ENCODE measurements around the gene XCR1.

DNA sequence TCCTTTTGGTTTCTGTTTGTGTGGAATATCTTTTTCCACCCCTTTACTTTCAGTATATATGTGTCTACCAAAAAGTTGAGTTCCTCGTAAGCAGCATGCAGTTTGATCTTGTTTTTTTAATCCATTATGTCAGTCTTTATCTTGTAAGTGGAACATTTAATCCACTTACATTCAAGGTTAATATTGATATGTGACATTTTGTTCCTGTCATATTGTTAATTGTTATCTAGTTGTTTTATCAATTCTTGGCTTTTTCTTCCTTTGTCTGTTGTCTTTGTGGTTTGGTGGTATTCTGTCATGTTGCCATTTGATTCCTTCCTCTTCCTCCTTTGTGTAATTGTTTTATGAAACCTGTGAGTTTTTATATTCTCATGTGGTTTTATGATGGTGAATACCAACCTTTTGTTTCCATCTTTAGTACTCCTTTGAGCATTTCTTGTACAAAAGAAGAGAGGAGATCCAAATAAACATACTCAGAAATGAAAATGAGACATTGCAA lies 43.4 kb upstream of the XCR1 start:
- TF ChIP-seq, protein P1, sequence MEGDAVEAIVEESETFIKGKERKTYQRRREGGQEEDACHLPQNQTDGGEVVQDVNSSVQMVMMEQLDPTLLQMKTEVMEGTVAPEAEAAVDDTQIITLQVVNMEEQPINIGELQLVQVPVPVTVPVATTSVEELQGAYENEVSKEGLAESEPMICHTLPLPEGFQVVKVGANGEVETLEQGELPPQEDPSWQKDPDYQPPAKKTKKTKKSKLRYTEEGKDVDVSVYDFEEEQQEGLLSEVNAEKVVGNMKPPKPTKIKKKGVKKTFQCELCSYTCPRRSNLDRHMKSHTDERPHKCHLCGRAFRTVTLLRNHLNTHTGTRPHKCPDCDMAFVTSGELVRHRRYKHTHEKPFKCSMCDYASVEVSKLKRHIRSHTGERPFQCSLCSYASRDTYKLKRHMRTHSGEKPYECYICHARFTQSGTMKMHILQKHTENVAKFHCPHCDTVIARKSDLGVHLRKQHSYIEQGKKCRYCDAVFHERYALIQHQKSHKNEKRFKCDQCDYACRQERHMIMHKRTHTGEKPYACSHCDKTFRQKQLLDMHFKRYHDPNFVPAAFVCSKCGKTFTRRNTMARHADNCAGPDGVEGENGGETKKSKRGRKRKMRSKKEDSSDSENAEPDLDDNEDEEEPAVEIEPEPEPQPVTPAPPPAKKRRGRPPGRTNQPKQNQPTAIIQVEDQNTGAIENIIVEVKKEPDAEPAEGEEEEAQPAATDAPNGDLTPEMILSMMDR (conservative IDR thresholded peaks at IDR 0.05) = no peak
- no peak for TF ChIP-seq ZFX (IDR thresholded peaks at IDR 0.05)

All from C4-2B (cell line).